Activated CD8-positive, alpha-beta T cell treated with anti-CD3 and anti-CD28 coated beads for 36 hours (primary cell): ENCODE measurements around the gene IFI27L1. TPM values are rescaled to one million over a fixed set of nuclear protein-coding genes. Genes with fewer than 3 reads are reported as not detected.

ENCODE experiments used
- ATAC-seq: fragments of 200-7000 bp; cut with Tn5 transposase; one replicate; pipeline ENCODE4 v1.10.0; 2021; ENCODE audit warnings: mild to moderate bottlenecking, moderate library complexity
- CTCF ChIA-PET: fragments of 350-600 bp; sonication (Branson Sonifier 250); formaldehyde crosslinking; loops from one replicate; lab custom pipeline; 2021; ENCODE audit warnings: antibody characterized with exemption; lab: Charles Lee
- POLR2A ChIA-PET: fragments of 350-600 bp; sonication (Branson Sonifier 250); formaldehyde crosslinking; loops from one replicate; lab custom pipeline; 2021; ENCODE audit warnings: antibody characterized with exemption; lab: Charles Lee
- DNase-seq: peaks from one replicate; pipeline ENCODE4 v3.0.0-alpha.2; 2020
- H3K27ac Mint-ChIP-seq: one replicate; pipeline ENCODE4 v1.8.0; 2021; ENCODE audit warnings: mild to moderate bottlenecking, mixed read lengths
- H3K27me3 Mint-ChIP-seq: one replicate; pipeline ENCODE4 v1.8.0; 2021; ENCODE audit warnings: mixed read lengths
- H3K36me3 Mint-ChIP-seq: one replicate; pipeline ENCODE4 v1.8.0; 2021; ENCODE audit warnings: low read depth, mixed read lengths
- H3K4me1 Mint-ChIP-seq: one replicate; pipeline ENCODE4 v1.8.0; 2021; ENCODE audit warnings: low read depth, mixed read lengths
- H3K4me3 Mint-ChIP-seq: one replicate; pipeline ENCODE4 v1.8.0; 2021; ENCODE audit warnings: mild to moderate bottlenecking, moderate library complexity, mixed read lengths
- H3K9me3 Mint-ChIP-seq: one replicate; pipeline ENCODE4 v1.8.0; 2021; ENCODE audit warnings: mixed read lengths
- CTCF ChIP-seq: fragments of 200-600 bp; IDR thresholded peaks from one replicate; pipeline ENCODE4 v1.8.0; 2022; ENCODE audit warnings: antibody characterized with exemption, mild to moderate bottlenecking
- intact Hi-C: fragments of 100-400 bp; cut with micrococcal nuclease; formaldehyde crosslinking; loops from one replicate; pipeline ENCODE4 v1.10.0; 2022
- total RNA-seq, 2 experiments: library from RNA; stranded (reverse); gene quantifications; one replicate each; pipeline ENCODE4 v1.2.3, GENCODE V29; 2021

The IFI27L1 gene
- total RNA-seq, 2 experiments from 2014 or later: 21.9 to 23.3 TPM

GRCh38 chr14:94054936-94055335 is 26.2 kb upstream of the IFI27L1 start:
- no peak for TF ChIP-seq CTCF
- POLR2A ChIA-PET: no interaction called here
- Mint-ChIP-seq H3K4me1 (peaks cover 46% of the 10 kb centered on the region), H3K27me3 (no peaks in the 10 kb centered on the region), H3K27ac (no peak overlapping the region), H3K36me3 (peaks cover 85% of the 10 kb centered on the region), H3K9me3 (no peaks in the 10 kb centered on the region), H3K4me3 (no peak overlapping the region)
- no peak for DNase-seq
- ATAC-seq: no peak
- intact Hi-C loops: no loop called here
- CTCF ChIA-PET: interaction anchor here (1.0 to 1.8 kb wide), 2 partner anchors 17 to 19 kb away, joined by 3 to 4 read pairs; no protein-coding TSS in a partner anchor

- Mint-ChIP-seq H3K36me3 (peaks cover 84% of the 10 kb centered on the region), H3K9me3 (no peaks in the 10 kb centered on the region), H3K4me1 (peaks cover 54% of the 10 kb centered on the region), H3K27ac (peak overlapping the region; percentile 80), H3K4me3 (no peak overlapping the region), H3K27me3 (no peaks in the 10 kb centered on the region)
- DNase-seq: peak; percentile 74
- ChIA-PET POLR2A (interaction anchor here (0.8 to 6.7 kb wide), 5 partner anchors 10 to 29 kb away, joined by 3 to 34 read pairs (median 3); partner anchors contain the start of genes DDX24 and IFI27L1), CTCF (interaction anchor here (0.8 to 3.4 kb wide), 7 partner anchors 10 to 117 kb away, joined by 3 to 25 read pairs (median 4); partner anchors contain the start of gene IFI27L2)
- no peak for TF ChIP-seq CTCF
- intact Hi-C loops: loop anchor here (2.0 kb wide), 1 partner anchor 24 kb away; the partner anchor contains the start of genes DDX24 and IFI27L1
- ATAC-seq: peak; percentile 80
Observed at GRCh38 chr14:94056579-94057308, 24.4 kb upstream of the IFI27L1 start.

GRCh38 chr14:94058128-94058673 is 22.9 kb upstream of the IFI27L1 start:
- DNase-seq (no peak), ATAC-seq (no peak)
- peaks cover 51% of the 10 kb centered on the region for H3K4me1 Mint-ChIP-seq
- no peak for TF ChIP-seq CTCF
- intact Hi-C loops: no loop called here
- peaks cover 82% of the 10 kb centered on the region for H3K36me3 Mint-ChIP-seq
- no peaks in the 10 kb centered on the region for H3K9me3 Mint-ChIP-seq
- ChIA-PET CTCF (interaction anchor here (1.1 to 3.4 kb wide), 4 partner anchors 13 to 118 kb away, joined by 3 to 25 read pairs (median 6); no protein-coding TSS in a partner anchor), POLR2A (interaction anchor here (1.3 to 6.7 kb wide), 6 partner anchors 9 to 29 kb away, joined by 3 to 34 read pairs (median 8); partner anchors contain the start of genes DDX24 and IFI27L1)
- H3K4me3 Mint-ChIP-seq: no peak overlapping the region
- no peaks in the 10 kb centered on the region for H3K27me3 Mint-ChIP-seq
- H3K27ac Mint-ChIP-seq: peak overlapping the region; percentile 44

GRCh38 chr14:94058674-94059138 is 22.4 kb upstream of the IFI27L1 start:
- H3K27me3 Mint-ChIP-seq: no peaks in the 10 kb centered on the region
- CTCF ChIA-PET: interaction anchor here (1.1 to 3.4 kb wide), 3 partner anchors 14 to 78 kb away, joined by 3 to 25 read pairs (median 5); no protein-coding TSS in a partner anchor

More at GRCh38 chr14:94058674-94059138, 22.4 kb upstream of the IFI27L1 start:
- no peak for ATAC-seq
- Mint-ChIP-seq H3K27ac (peak overlapping the region; percentile 44), H3K4me1 (peaks cover 53% of the 10 kb centered on the region), H3K4me3 (no peak overlapping the region), H3K9me3 (no peaks in the 10 kb centered on the region), H3K36me3 (peaks cover 84% of the 10 kb centered on the region)
- no peak for DNase-seq
- POLR2A ChIA-PET: interaction anchor here (1.3 to 6.7 kb wide), 4 partner anchors 9 to 23 kb away, joined by 3 to 34 read pairs (median 8); partner anchors contain the start of genes DDX24 and IFI27L1
- intact Hi-C loops: no loop called here
- TF ChIP-seq CTCF: no peak
